HG02642 (cell line): ENCODE data around the gene MYO1C.
"Not testable (repeated sequence)": the region's sequence is repeated elsewhere in the genome, so short reads cannot be mapped to it uniquely, and the experiment has no call there.

ENCODE experiments used
- ATAC-seq: cut with Tn5 transposase; IDR thresholded peaks from one replicate; pipeline ENCODE4 v1.9.1; 2021; ENCODE audit warnings: mild to moderate bottlenecking; ENCODE audit not compliant: unreplicated experiment, poor library complexity

Gene MYO1C

GRCh38 chr17:1442187-1442586 lies 50.3 kb downstream of the MYO1C start:
- ATAC-seq: no peak

GRCh38 chr17:1440921-1441320 lies 51.6 kb downstream of the MYO1C start:
- ATAC-seq: no peak

- no peak for ATAC-seq
These were observed 53.8 kb downstream of the MYO1C start for GRCh38 chr17:1438593-1439083.

- ATAC-seq: no peak
These were observed 57.2 kb downstream of the MYO1C start for GRCh38 chr17:1435326-1435725.

GRCh38 chr17:1434150-1434549 lies 58.3 kb downstream of the MYO1C start:
- ATAC-seq: no peak

- ATAC-seq: no peak
These were observed 60.8 kb downstream of the MYO1C start for GRCh38 chr17:1431631-1432104.

GRCh38 chr17:1423456-1424135 lies 68.9 kb downstream of the MYO1C start:
- no peak for ATAC-seq

GRCh38 chr17:1422885-1423284 lies 69.6 kb downstream of the MYO1C start:
- no peak for ATAC-seq

GRCh38 chr17:1421470-1421869 lies 71.0 kb downstream of the MYO1C start:
- no peak for ATAC-seq

- ATAC-seq: no peak
These were observed 71.5 kb downstream of the MYO1C start for GRCh38 chr17:1420981-1421380.

GRCh38 chr17:1420163-1420562 lies 72.3 kb downstream of the MYO1C start:
- ATAC-seq: no peak

GRCh38 chr17:1418476-1418875 lies 74.0 kb downstream of the MYO1C start:
- not testable (repeated sequence) for ATAC-seq

- ATAC-seq: no peak
These were observed 76.1 kb downstream of the MYO1C start for GRCh38 chr17:1416414-1416813.

GRCh38 chr17:1414634-1415033 lies 77.9 kb downstream of the MYO1C start:
- ATAC-seq: no peak
